HEK293 (cell line): ENCODE results near the gene CLCN3.

Experiments
- HOXA7 ChIP-seq: sonication (generic); formaldehyde crosslinking; IDR thresholded peaks from 2 replicates; pipeline ENCODE4 v1.8.1; 2022; ENCODE audit warnings: missing genetic modification reagents, borderline replicate concordance
- TCF7L2 ChIP-seq: IDR thresholded peaks from 2 replicates; pipeline ENCODE4 v1.6.1; 2011; ENCODE audit warnings: low read depth, mild to moderate bottlenecking, inconsistent platforms, low read length, moderate library complexity, borderline replicate concordance
- YY1 ChIP-seq: fragments of 450-650 bp; formaldehyde crosslinking; IDR thresholded peaks from 2 replicates; pipeline ENCODE4 v1.5.1; 2018; ENCODE audit warnings: missing biosample characterization, missing genetic modification characterization
- ZBTB7A ChIP-seq: fragments of 450-650 bp; formaldehyde crosslinking; IDR thresholded peaks from 2 replicates; pipeline ENCODE4 v1.5.1; 2016; ENCODE audit warnings: low read depth, missing biosample characterization, missing genetic modification characterization
- ZNF114 ChIP-seq: fragments of 450-650 bp; formaldehyde crosslinking; IDR thresholded peaks from 2 replicates; pipeline ENCODE4 v1.5.0; 2017; ENCODE audit warnings: missing biosample characterization, missing genetic modification characterization
- ZNF341 ChIP-seq: fragments of 450-650 bp; formaldehyde crosslinking; IDR thresholded peaks from 2 replicates; pipeline ENCODE4; 2016; ENCODE audit warnings: low read depth, missing biosample characterization, missing genetic modification characterization
- ZNF404 ChIP-seq: fragments of 450-650 bp; formaldehyde crosslinking; IDR thresholded peaks from 2 replicates; pipeline ENCODE4 v1.5.1; 2017; ENCODE audit warnings: missing biosample characterization, missing genetic modification characterization
- ZNF768 ChIP-seq: fragments of 450-650 bp; formaldehyde crosslinking; IDR thresholded peaks from 2 replicates; pipeline ENCODE4 v1.5.1; 2018; ENCODE audit warnings: missing biosample characterization, mild to moderate bottlenecking, missing genetic modification characterization
- TF ChIP-seq, protein P1 (sequence below): fragments of 450-650 bp; formaldehyde crosslinking; IDR thresholded peaks from 2 replicates; pipeline ENCODE4 v1.5.1; 2016; ENCODE audit warnings: missing biosample characterization, missing genetic modification characterization
- TF ChIP-seq, protein P2 (sequence below): fragments of 450-650 bp; formaldehyde crosslinking; IDR thresholded peaks from 2 replicates; pipeline ENCODE4 v1.5.1; 2016; ENCODE audit warnings: missing biosample characterization, missing genetic modification characterization

DNA sequence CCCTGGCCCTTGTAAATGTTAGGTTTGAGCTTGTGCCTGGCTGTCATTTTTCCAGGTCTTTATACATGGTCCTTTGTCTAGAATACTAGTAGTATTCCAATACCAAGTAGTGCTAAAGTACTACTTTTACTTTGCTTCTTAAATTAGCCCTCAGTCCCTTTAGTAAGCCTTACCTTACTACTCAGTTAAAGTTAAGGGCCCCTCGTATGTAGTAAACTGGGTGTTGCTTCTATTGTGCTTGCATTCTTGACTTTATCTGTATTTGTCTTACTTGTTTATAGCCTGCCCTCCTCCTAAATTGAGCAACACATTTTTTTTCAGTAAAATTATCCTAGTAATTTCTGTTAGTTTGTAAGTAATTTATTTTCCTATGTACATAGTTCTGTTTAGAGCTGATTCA is 25.2 kb downstream of the CLCN3 start:
- TF ChIP-seq HOXA7 (CRISPR knock-in tag) (no peak), ZBTB7A (tag by site-specific recombination) (no peak), ZNF114 (tag by site-specific recombination) (no peak), ZNF341 (tag by site-specific recombination) (no peak), YY1 (tag by site-specific recombination) (no peak), TCF7L2 (no peak), ZNF404 (tag by site-specific recombination) (no peak), ZNF768 (no peak)
- TF ChIP-seq, protein P1, sequence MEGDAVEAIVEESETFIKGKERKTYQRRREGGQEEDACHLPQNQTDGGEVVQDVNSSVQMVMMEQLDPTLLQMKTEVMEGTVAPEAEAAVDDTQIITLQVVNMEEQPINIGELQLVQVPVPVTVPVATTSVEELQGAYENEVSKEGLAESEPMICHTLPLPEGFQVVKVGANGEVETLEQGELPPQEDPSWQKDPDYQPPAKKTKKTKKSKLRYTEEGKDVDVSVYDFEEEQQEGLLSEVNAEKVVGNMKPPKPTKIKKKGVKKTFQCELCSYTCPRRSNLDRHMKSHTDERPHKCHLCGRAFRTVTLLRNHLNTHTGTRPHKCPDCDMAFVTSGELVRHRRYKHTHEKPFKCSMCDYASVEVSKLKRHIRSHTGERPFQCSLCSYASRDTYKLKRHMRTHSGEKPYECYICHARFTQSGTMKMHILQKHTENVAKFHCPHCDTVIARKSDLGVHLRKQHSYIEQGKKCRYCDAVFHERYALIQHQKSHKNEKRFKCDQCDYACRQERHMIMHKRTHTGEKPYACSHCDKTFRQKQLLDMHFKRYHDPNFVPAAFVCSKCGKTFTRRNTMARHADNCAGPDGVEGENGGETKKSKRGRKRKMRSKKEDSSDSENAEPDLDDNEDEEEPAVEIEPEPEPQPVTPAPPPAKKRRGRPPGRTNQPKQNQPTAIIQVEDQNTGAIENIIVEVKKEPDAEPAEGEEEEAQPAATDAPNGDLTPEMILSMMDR (tag by site-specific recombination): no peak
- TF ChIP-seq, protein P2, sequence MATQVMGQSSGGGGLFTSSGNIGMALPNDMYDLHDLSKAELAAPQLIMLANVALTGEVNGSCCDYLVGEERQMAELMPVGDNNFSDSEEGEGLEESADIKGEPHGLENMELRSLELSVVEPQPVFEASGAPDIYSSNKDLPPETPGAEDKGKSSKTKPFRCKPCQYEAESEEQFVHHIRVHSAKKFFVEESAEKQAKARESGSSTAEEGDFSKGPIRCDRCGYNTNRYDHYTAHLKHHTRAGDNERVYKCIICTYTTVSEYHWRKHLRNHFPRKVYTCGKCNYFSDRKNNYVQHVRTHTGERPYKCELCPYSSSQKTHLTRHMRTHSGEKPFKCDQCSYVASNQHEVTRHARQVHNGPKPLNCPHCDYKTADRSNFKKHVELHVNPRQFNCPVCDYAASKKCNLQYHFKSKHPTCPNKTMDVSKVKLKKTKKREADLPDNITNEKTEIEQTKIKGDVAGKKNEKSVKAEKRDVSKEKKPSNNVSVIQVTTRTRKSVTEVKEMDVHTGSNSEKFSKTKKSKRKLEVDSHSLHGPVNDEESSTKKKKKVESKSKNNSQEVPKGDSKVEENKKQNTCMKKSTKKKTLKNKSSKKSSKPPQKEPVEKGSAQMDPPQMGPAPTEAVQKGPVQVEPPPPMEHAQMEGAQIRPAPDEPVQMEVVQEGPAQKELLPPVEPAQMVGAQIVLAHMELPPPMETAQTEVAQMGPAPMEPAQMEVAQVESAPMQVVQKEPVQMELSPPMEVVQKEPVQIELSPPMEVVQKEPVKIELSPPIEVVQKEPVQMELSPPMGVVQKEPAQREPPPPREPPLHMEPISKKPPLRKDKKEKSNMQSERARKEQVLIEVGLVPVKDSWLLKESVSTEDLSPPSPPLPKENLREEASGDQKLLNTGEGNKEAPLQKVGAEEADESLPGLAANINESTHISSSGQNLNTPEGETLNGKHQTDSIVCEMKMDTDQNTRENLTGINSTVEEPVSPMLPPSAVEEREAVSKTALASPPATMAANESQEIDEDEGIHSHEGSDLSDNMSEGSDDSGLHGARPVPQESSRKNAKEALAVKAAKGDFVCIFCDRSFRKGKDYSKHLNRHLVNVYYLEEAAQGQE (tag by site-specific recombination): no peak
